Hepatocyte (in vitro differentiated cells): ENCODE measurements around the gene KRTAP10-9. TPM values are rescaled to one million over a fixed set of nuclear protein-coding genes. Genes with fewer than 3 reads are reported as not detected.

ENCODE experiments used
- DNase-seq: peaks from one replicate; pipeline ENCODE4 v3.0.0-alpha.2; 2016; ENCODE audit warnings: low spot score
- H2AFZ ChIP-seq: fragments of 200-600 bp; sonication (generic); 2 replicates; pipeline ENCODE4 v1.6.0; 2016; ENCODE audit warnings: antibody characterized with exemption, mild to moderate bottlenecking
- H3K27ac ChIP-seq: fragments of 200-600 bp; sonication (generic); 2 replicates; pipeline ENCODE4 v1.5.1; 2016; ENCODE audit warnings: mild to moderate bottlenecking
- H3K27me3 ChIP-seq: fragments of 200-600 bp; sonication (generic); 2 replicates; pipeline ENCODE4 v1.6.1; 2016
- H3K36me3 ChIP-seq: fragments of 200-600 bp; sonication (generic); replicated peaks from 2 replicates; pipeline ENCODE4 v1.5.1; 2016; ENCODE audit warnings: low read depth; ENCODE audit not compliant: insufficient read depth
- H3K4me1 ChIP-seq: fragments of 200-600 bp; sonication (generic); 2 replicates; pipeline ENCODE4 v1.5.1; 2016; ENCODE audit warnings: mild to moderate bottlenecking, moderate library complexity; ENCODE audit not compliant: insufficient read depth
- H3K4me2 ChIP-seq: fragments of 200-600 bp; sonication (generic); 2 replicates; pipeline ENCODE4 v1.6.0; 2016
- H3K4me3 ChIP-seq: fragments of 200-600 bp; sonication (generic); 2 replicates; pipeline ENCODE4 v1.5.1; 2016; ENCODE audit warnings: mild to moderate bottlenecking
- H3K79me2 ChIP-seq: fragments of 200-600 bp; sonication (generic); 2 replicates; pipeline ENCODE4 v1.6.0; 2017; ENCODE audit warnings: mild to moderate bottlenecking
- H3K9me2 ChIP-seq: fragments of 200-600 bp; sonication (generic); replicated peaks from 2 replicates; pipeline ENCODE4 v1.6.0; 2017; ENCODE audit warnings: mild to moderate bottlenecking; ENCODE audit not compliant: insufficient read depth
- H3K9me3 ChIP-seq: fragments of 200-600 bp; sonication (generic); 2 replicates; pipeline ENCODE4 v1.5.1; 2016; ENCODE audit warnings: low read depth, mild to moderate bottlenecking
- H4K20me1 ChIP-seq: fragments of 200-600 bp; sonication (generic); 2 replicates; pipeline ENCODE4 v1.6.0; 2016; ENCODE audit warnings: mild to moderate bottlenecking; ENCODE audit not compliant: insufficient read depth, poor library complexity, severe bottlenecking
- EZH2 ChIP-seq: fragments of 200-600 bp; sonication (generic); IDR thresholded peaks from 2 replicates; pipeline ENCODE4 v1.6.1; 2016; ENCODE audit warnings: antibody characterized with exemption, mild to moderate bottlenecking, borderline replicate concordance
- EZH2phosphoT487 ChIP-seq: fragments of 200-600 bp; sonication (generic); IDR thresholded peaks from one replicate; pipeline ENCODE4 v1.6.1; 2018; ENCODE audit warnings: antibody characterized with exemption, mild to moderate bottlenecking, low read depth, moderate library complexity; ENCODE audit not compliant: unreplicated experiment, severe bottlenecking
- WGBS: methylation state at CpG from one replicate; pipeline ENCODE4 v1.1.6; 2016; ENCODE audit warnings: low lambda C conversion rate; ENCODE audit errors: missing lambda C conversion rate; 5-methylcytosine and 5-hydroxymethylcytosine counted together
- polyA plus RNA-seq: library from polyadenylated mRNA; unstranded; fragments of >200 nt; fragmentation: Nextera tagmentation; extraction: Ambion mirVana; gene quantifications from 2 replicates; pipeline ENCODE4 v1.2.1, GENCODE V29; 2016
- total RNA-seq: library from RNA; depleted of rRNA; stranded (reverse); fragments of >200 nt; gene quantifications from 2 replicates; pipeline ENCODE4 v1.2.3, GENCODE V29; 2014
- TF ChIP-seq, protein P1 (sequence below): fragments of 200-600 bp; sonication (generic); IDR thresholded peaks from 2 replicates; pipeline ENCODE4 v1.5.1; 2016; ENCODE audit warnings: antibody characterized with exemption, mild to moderate bottlenecking; ENCODE audit not compliant: poor library complexity

The KRTAP10-9 gene
- total and polyA plus RNA-seq, 2 experiments from 2014 or later: not detected

DNA sequence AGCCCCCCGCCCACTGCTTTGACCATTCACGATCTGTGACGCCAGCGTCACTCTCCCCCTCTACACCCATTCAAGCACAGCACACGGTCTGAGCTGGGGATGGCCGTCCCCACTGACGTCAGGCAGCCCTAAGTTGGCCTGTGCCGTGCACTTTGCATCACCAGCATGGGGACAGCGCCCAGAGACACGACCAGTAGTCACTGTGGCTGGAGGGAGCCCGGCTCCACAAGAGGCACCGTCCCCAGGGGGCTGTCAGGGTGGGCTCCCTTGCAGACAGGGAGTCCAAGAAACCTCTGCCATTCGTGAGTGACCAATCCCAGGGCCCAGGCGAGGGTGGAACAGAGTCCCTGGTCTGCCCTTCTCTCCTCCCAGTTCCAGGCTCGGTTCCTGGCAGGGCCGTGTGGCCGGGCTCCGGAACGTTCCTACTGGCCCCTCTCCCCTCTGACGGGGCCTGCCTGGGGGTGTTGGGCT lies 12.7 kb upstream of the KRTAP10-9 start:
- Histone ChIP-seq H3K9me3 (no peaks in the 10 kb centered on the region), H3K36me3 (no peaks in the 10 kb centered on the region), H3K9me2 (no peaks in the 10 kb centered on the region), H3K27ac (no peak overlapping the region), H3K27me3 (no peaks in the 10 kb centered on the region), H2AFZ (no peak overlapping the region), H3K79me2 (no peaks in the 10 kb centered on the region), H4K20me1 (no peaks in the 10 kb centered on the region), H3K4me1 (no peaks in the 10 kb centered on the region), H3K4me3 (no peak overlapping the region), H3K4me2 (no peak overlapping the region)
- WGBS: 91% methylated on average over 20 of the region's 20 CpGs
- DNase-seq: no peak
- TF ChIP-seq EZH2phosphoT487 (no peak), EZH2 (no peak)
- TF ChIP-seq, protein P1, sequence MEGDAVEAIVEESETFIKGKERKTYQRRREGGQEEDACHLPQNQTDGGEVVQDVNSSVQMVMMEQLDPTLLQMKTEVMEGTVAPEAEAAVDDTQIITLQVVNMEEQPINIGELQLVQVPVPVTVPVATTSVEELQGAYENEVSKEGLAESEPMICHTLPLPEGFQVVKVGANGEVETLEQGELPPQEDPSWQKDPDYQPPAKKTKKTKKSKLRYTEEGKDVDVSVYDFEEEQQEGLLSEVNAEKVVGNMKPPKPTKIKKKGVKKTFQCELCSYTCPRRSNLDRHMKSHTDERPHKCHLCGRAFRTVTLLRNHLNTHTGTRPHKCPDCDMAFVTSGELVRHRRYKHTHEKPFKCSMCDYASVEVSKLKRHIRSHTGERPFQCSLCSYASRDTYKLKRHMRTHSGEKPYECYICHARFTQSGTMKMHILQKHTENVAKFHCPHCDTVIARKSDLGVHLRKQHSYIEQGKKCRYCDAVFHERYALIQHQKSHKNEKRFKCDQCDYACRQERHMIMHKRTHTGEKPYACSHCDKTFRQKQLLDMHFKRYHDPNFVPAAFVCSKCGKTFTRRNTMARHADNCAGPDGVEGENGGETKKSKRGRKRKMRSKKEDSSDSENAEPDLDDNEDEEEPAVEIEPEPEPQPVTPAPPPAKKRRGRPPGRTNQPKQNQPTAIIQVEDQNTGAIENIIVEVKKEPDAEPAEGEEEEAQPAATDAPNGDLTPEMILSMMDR: no peak

DNA sequence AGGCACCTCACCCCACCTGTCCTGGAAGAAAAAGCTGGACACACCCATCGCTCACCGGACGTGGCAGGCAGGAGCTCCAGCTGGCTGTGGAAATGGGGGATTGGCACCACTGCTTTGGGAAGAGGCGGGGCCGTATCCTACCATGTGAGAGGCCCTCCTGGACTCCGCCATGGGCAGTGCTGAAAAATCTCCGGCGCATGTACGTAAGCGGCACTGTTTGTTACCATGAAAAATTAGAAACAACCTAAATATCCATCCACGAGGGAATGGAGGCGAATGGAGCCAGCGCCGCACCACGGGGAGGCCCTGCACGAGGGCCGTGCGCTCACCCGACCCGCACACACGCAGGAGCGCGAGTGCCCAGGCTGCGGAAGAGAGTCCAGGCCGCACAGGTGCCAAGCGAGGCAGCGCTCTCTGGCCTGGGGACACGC lies 11.9 kb upstream of the KRTAP10-9 start:
- Histone ChIP-seq H3K27me3 (no peaks in the 10 kb centered on the region), H3K4me3 (no peak overlapping the region), H3K79me2 (no peaks in the 10 kb centered on the region), H3K4me2 (no peak overlapping the region), H3K9me3 (no peaks in the 10 kb centered on the region), H3K9me2 (no peaks in the 10 kb centered on the region), H3K4me1 (no peaks in the 10 kb centered on the region), H3K36me3 (no peaks in the 10 kb centered on the region), H3K27ac (no peak overlapping the region), H4K20me1 (no peaks in the 10 kb centered on the region), H2AFZ (no peak overlapping the region)
- TF ChIP-seq, protein P1: no peak
- TF ChIP-seq EZH2phosphoT487: no peak
- TF ChIP-seq EZH2: no peak
- 94% methylated on average over 28 of the region's 28 CpGs for WGBS
- DNase-seq: no peak

DNA sequence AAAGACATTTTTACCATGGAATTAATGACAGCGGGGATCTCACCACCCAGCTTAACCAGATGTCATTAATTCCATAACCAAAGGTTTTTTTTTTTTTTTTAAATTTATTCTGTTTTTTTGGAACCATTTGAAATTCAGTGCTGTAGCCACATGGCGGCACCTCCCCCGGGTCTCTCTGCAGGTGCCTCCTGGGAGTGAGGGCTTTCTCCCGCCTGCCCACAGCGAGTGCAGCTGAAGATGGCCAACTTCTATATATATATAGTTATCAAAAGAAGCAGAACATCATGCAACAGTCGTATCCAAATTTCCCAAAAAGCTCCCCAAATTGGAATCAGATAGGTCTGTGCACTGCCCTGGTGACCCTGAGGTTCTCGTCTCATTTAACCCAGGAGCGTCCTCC lies 11.4 kb upstream of the KRTAP10-9 start:
- no peak overlapping the region for H3K4me2 ChIP-seq
- no peaks in the 10 kb centered on the region for H3K79me2 ChIP-seq
- no peaks in the 10 kb centered on the region for H3K9me3 ChIP-seq
- H3K27ac ChIP-seq: no peak overlapping the region
- H2AFZ ChIP-seq: no peak overlapping the region
- H3K36me3 ChIP-seq: no peaks in the 10 kb centered on the region
- no peaks in the 10 kb centered on the region for H3K27me3 ChIP-seq
- no peak for TF ChIP-seq EZH2
- TF ChIP-seq, protein P1: no peak
- no peaks in the 10 kb centered on the region for H3K4me1 ChIP-seq
- H3K9me2 ChIP-seq: no peaks in the 10 kb centered on the region
- WGBS: 87% methylated on average over 8 of the region's 8 CpGs
- DNase-seq: no peak
- no peaks in the 10 kb centered on the region for H4K20me1 ChIP-seq
- H3K4me3 ChIP-seq: no peak overlapping the region
